Lung (tissue), 12 donors: ENCODE measurements around the gene HSF2BP. TPM values are rescaled to one million over a fixed set of nuclear protein-coding genes. Genes with fewer than 3 reads are reported as not detected.
A peak's percentile ranks its signal among the peaks of the same experiment; 100 is the strongest.
"Not testable (repeated sequence)": the region's sequence is repeated elsewhere in the genome, so short reads cannot be mapped to it uniquely, and the experiment has no call there.

ENCODE experiments used
- ATAC-seq: fragments of 200-7000 bp; cut with Tn5 transposase; one replicate; pipeline ENCODE4 v1.9.1; 2020; ENCODE audit warnings: moderate number of reproducible peaks; ENCODE audit not compliant: insufficient read depth, low FRiP score
- DNase-seq, 3 donors: peaks; one replicate each; pipeline ENCODE4 v3.0.0-alpha.2; 2013 to 2017
- H3K27ac ChIP-seq, 2 donors: one replicate each; pipeline ENCODE4 v1.5.1; 2013; ENCODE audit warnings: mild to moderate bottlenecking in 2 of 2, moderate library complexity in 2 of 2, control low read depth in 1 of 2, inconsistent platforms in 1 of 2, low read depth in 1 of 2, low read length in 1 of 2
- H3K27me3 ChIP-seq, 3 donors: one replicate each; pipeline ENCODE4 v1.5.1; 2013; ENCODE audit warnings: low read length in 2 of 3; ENCODE audit not compliant: control insufficient read depth in 3 of 3, insufficient read depth in 3 of 3
- H3K36me3 ChIP-seq, 4 donors: one replicate each; pipeline ENCODE4 v1.5.1; 2013; ENCODE audit warnings: low read length in 4 of 4, mild to moderate bottlenecking in 1 of 4, moderate library complexity in 1 of 4; ENCODE audit not compliant: control insufficient read depth in 4 of 4, insufficient read depth in 4 of 4
- H3K4me1 ChIP-seq, 5 donors: one replicate each; pipeline ENCODE4 v1.5.1; 2013; ENCODE audit warnings: low read length in 5 of 5, mild to moderate bottlenecking in 2 of 5, moderate library complexity in 1 of 5; ENCODE audit not compliant: control insufficient read depth in 5 of 5, insufficient read depth in 5 of 5
- H3K4me3 ChIP-seq: one replicate; pipeline ENCODE4 v1.5.1; 2013; ENCODE audit warnings: mild to moderate bottlenecking, control low read depth, moderate library complexity
- H3K9ac ChIP-seq, 2 donors: one replicate each; pipeline ENCODE4 v1.5.1; 2013; ENCODE audit warnings: low read length in 2 of 2, control low read depth in 1 of 2; ENCODE audit not compliant: insufficient read depth in 1 of 2
- H3K9me3 ChIP-seq, 4 donors: one replicate each; pipeline ENCODE4 v1.5.1; 2013; ENCODE audit warnings: low read length in 3 of 4, mild to moderate bottlenecking in 1 of 4, moderate library complexity in 1 of 4; ENCODE audit not compliant: control insufficient read depth in 4 of 4, insufficient read depth in 3 of 4
- CTCF ChIP-seq: IDR thresholded peaks from 2 replicates; pipeline ENCODE4 v1.5.1; 2012; ENCODE audit warnings: mild to moderate bottlenecking; ENCODE audit errors: control extremely low read depth, extremely low read depth
- WGBS, 2 donors: extraction: QIAGEN DNeasy Blood & Tissue Kit; methylation state at CpG; one replicate each; pipeline ENCODE4 v1.1.7; 2013; 5-methylcytosine and 5-hydroxymethylcytosine counted together
- polyA plus RNA-seq, 2 donors: library from polyadenylated mRNA; stranded (reverse); fragments of 200-250 nt; gene quantifications; one replicate each; pipeline ENCODE4 v1.2.1, GENCODE V29; 2013
- total RNA-seq, 2 donors: library from RNA; depleted of rRNA in 1 of 2; stranded (reverse); fragments of >200 nt in 1 of 2; gene quantifications; one replicate each; pipeline ENCODE4 v1.2.1, GENCODE V29; 2014 to 2021
- donor health status: control.
- donor health status: control.
- donor health status: Bipolar disorder and iron deficiency.
- donor health status: healthy.
- donor health status: DM: yes; HTN: yes; CAD: no.

Gene HSF2BP
- total and polyA plus RNA-seq, 4 donors = 0.46 to 0.71 (median 0.57) TPM

- TF ChIP-seq CTCF = no peak
- Histone ChIP-seq H3K36me3 (no peaks in the 10 kb centered on the region), H3K4me1 (peaks cover 0 to under 1% (median 0%) of the 10 kb centered on the region in 5 donors), H3K4me3 (no peak overlapping the region), H3K9me3 (no peaks in the 10 kb centered on the region), H3K9ac (no peak overlapping the region), H3K27me3 (no peaks in the 10 kb centered on the region), H3K27ac (no peak overlapping the region)
- DNase-seq = no peak
- no peak for ATAC-seq
- 66 to 74% methylated on average over 6 of the region's 6 CpGs for WGBS, 2 donors
Observed at GRCh38 chr21:43652616-43653015, 6.7 kb downstream of the HSF2BP start.

GRCh38 chr21:43651926-43652325, 7.4 kb downstream of the HSF2BP start:
- not testable (repeated sequence) for DNase-seq, ATAC-seq, H3K27me3 ChIP-seq, H3K27ac ChIP-seq, H3K36me3 ChIP-seq, H3K9ac ChIP-seq, H3K4me1 ChIP-seq, H3K4me3 ChIP-seq, H3K9me3 ChIP-seq
- 95 to 97% methylated on average over 6 of the region's 6 CpGs for WGBS, 2 donors

GRCh38 chr21:43648171-43648570, 11.1 kb downstream of the HSF2BP start:
- H3K9me3 ChIP-seq = no peaks in the 10 kb centered on the region
- H3K4me1 ChIP-seq = peaks cover 0 to 24% (median 7%) of the 10 kb centered on the region in 5 donors
- H3K9ac ChIP-seq = no peak overlapping the region
- 76 to 87% methylated on average over 9 of the region's 9 CpGs for WGBS, 2 donors
- no peaks in the 10 kb centered on the region for H3K36me3 ChIP-seq
- DNase-seq = no peak
- TF ChIP-seq CTCF = no peak
- no peaks in the 10 kb centered on the region for H3K27me3 ChIP-seq
- ATAC-seq = no peak
- no peak overlapping the region for H3K27ac ChIP-seq
- no peak overlapping the region for H3K4me3 ChIP-seq

- Histone ChIP-seq H3K27me3 (no peaks in the 10 kb centered on the region), H3K9me3 (no peaks in the 10 kb centered on the region), H3K4me1 (peaks cover 0 to 24% (median 7%) of the 10 kb centered on the region in 5 donors), H3K9ac (no peak overlapping the region), H3K4me3 (no peak overlapping the region), H3K27ac (no peak overlapping the region), H3K36me3 (no peaks in the 10 kb centered on the region)
- ATAC-seq = peak; percentile 97
- 14 to 17% methylated on average over 7 of the region's 7 CpGs for WGBS, 2 donors
- peak; percentile 89 to 90 (median 90) for DNase-seq
- peak; percentile 100 for TF ChIP-seq CTCF
Observed at GRCh38 chr21:43646550-43647260, 12.6 kb downstream of the HSF2BP start.
